Measurements from ENCODE around the gene NBAS.

GRCh38 chr2:15511686-15512085 is 49.4 kb downstream of the NBAS start:
- TF ChIP-seq CTCF (IDR thresholded peaks at IDR 0.05) (no peak), POLR2A (IDR thresholded peaks at IDR 0.05) (no peak), EP300 (IDR thresholded peaks at IDR 0.05) (no peak), POLR2AphosphoS5 (IDR thresholded peaks at IDR 0.05) (no peak)
